ENCODE data around the gene LCT.

Gene LCT

GRCh38 chr2:135741043-135741394 is 96.0 kb downstream of the LCT start:
- no peak for FAIRE-seq

GRCh38 chr2:135740206-135740605 is 96.8 kb downstream of the LCT start:
- no peak for FAIRE-seq
